GM18870 (cell line): ENCODE data around the gene EED.
"Not testable (repeated sequence)": the region's sequence is repeated elsewhere in the genome, so short reads cannot be mapped to it uniquely, and the experiment has no call there.

ENCODE experiments used
- ATAC-seq: cut with Tn5 transposase; IDR thresholded peaks from one replicate; pipeline ENCODE4 v1.9.1; 2021; ENCODE audit warnings: moderate library complexity; ENCODE audit not compliant: unreplicated experiment

EED gene

DNA sequence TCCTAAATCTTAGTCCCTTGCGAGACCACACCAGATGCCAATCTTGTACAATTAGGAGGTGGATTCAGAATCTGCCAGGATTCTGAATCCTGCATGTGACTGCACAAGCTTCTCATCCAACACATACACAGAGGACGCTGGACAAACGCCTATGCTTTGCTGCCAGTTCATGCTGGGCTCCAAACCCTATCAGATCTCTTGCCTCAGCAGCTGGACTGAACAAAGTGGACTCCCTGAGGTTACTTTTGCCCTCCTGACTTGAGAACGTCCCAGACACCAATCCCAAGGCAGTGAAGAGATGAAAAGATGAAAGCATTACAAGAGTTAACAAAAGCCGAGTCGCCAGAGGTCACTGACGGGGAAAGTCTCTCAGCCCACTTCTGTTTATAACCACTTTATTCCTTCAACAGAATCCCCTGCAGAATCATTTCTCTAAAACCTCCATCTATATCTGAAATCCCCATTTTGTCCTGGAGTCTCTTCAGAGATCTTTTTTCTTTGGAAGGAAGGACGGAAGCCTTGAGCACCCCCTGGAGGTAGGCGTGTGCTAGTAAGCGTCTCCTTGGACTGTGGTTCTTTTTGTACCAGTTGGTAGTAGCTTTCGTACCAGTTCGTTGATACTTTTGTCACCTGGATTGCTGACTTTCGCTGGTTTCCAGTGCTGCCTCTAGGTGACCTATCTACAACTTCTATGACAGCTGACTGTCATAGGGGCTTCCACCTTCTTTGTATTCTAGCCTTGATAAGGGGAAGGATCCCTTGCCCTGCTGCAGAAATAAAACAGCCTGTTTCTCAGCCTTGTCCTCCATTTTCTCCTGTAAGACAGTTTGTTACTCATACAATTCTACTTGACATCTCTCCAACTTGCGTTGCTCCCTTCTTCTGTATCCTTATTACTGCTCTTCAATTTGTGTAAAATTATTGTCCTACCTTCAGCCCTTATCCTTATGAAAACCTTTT, 26.1 kb upstream of the EED start:
- peak; percentile 34 for ATAC-seq

GRCh38 chr11:86219311-86220193, 25.0 kb upstream of the EED start:
- ATAC-seq, result peak; percentile 68

DNA sequence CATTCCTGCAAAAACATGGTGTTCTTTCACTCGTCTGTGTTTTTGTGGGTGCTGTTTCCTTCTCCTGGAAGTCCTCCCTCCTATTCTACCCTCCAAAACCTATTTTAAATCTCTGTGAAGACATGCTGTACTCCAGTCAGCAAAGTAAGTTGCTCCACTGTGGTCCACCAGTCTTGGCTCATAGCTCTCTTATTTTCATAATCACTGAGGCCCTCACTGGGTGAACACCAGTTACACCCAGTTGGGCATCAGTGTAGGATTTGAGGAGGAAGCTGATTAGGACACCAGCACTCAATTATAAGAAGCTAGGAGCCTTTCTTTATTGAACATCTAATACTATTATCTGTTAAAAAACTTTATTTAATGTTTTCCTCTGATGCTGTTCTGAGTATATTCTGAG, 23.9 kb upstream of the EED start:
- ATAC-seq, result no peak

GRCh38 chr11:86222081-86222480, 22.5 kb upstream of the EED start:
- ATAC-seq, result no peak

- not testable (repeated sequence) for ATAC-seq
Measured at GRCh38 chr11:86224575-86224974, 20.0 kb upstream of the EED start.

GRCh38 chr11:86225344-86225743, 19.2 kb upstream of the EED start:
- ATAC-seq, result not testable (repeated sequence)

DNA sequence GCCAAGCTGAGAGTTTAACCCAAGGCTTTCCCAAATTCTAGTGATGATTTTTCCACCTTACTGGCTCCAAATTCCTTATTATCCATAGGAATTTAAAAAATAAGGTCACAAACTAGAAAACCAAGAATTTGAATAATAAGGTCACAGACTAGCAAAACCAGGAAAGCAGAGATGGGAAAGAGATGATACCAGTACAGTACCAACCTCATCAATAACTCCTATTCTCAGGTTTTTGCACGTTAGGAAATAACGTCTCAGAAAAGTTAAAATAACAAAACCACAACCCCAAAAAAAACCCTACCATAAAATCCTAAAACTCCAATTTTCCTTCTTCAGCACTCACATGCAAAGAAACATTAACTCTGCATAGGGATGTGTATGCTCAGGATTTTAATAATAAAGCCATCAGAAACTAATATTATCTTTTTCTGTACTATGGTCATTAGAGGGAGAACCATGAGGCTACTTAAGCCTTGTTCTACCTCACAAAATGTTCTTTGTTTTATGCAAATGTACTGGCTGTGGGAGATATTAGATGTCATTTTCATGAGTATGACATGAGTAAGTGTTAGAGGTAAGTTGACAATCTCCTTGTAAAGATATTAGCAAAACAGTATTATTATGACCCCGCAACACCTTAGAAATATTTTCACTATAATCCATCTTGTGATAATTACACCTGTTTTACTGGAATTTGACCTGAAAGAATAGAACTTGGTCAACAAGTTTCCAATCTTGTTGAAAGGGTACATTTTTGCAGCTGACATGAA, 16.1 kb upstream of the EED start:
- peak; percentile 58 for ATAC-seq

DNA sequence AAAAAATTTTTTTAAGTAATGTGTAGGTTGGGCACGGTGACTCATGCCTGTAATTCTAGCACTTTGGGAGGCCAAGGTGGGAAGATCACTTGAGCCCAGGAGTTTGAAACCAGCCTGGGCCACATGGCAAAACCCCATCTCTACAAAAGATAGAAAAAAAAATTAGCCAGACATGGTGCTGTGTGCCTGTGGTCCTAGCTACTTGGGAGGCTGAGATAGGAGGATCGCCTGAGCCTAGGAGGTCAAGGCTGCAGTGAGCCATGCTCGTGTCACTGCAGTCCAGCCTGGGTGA, 15.6 kb upstream of the EED start:
- peak; percentile 30 for ATAC-seq

- no peak for ATAC-seq
Measured at GRCh38 chr11:86230179-86230804, 14.3 kb upstream of the EED start.

- no peak for ATAC-seq
Measured at GRCh38 chr11:86230921-86231434, 13.6 kb upstream of the EED start.

- no peak for ATAC-seq
Measured at GRCh38 chr11:86232556-86232955, 12.0 kb upstream of the EED start.

DNA sequence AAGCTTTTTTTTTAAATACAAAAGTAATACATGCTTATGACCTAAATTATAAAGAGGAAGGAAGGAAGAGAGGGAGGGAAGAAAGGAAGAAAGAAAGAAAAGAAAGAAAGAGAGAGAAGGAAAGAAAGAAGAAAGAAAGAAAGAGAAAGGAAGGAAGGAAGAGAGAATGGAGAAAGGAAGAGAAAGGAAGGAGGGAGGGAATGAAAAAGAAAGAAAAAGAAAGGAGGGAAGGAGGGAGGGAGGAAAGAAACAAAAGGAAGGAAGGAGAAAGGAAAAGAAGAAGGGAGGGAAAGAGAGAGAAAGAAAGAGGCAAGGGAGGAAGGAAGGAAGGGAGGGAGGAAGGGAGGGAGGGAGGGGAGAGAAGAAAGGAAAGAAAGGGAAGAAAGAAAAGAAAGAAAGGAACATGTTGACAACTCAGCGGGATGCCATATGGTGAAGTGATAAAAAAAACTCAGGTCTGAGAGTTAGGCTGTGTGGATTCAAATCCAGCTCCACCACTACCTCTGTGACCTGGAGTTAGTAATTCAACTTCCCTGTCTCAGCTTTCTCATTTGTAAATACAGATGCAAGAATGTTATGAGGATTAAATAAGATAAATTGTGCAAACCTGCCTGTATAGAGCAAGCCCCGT, 9.6 kb upstream of the EED start:
- no peak for ATAC-seq

DNA sequence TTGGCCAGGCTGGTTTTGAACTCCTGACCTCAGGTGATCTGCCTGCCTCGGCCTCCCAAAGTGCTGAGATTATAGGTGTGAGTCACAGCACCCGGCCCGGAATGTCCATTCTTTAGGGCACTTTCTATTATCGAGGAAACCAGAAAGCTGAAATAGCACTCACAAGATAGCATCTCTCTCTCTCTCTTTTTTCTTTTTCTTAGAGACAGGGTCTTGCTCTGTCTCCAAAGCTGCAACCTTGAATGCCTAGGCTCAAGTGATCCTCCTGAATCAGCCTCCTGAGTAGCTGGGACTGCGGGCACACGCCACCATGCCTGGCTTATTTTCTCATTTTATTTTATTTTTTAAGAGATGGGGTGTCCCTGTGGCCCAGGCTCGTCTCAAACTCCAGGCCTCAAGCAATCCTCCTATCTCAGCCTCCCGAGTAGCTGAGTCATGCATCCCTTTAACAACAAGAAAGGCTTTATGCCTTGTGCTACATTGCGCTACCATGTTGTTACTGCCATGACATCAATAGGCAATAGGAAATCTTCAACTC, 7.2 kb upstream of the EED start:
- no peak for ATAC-seq

DNA sequence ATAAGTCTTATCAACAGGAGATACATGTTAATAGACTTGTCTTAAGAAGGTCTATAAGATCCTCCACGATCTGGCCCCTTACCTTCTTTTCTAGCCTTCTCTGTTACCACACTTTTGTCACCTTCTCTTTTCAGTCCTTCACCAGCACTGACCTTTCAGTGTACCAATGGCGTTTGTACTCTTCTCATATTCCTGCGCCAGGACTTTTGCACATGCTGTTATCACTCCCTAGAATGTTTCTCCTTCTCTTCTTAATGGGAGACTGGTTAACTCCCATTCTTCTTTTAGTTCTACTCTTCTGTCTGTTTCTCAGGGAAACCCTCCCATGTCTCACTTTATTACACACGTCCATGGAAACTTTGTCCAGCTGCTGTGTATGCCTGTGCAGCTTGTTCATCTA, 4.4 kb upstream of the EED start:
- ATAC-seq, result no peak

DNA sequence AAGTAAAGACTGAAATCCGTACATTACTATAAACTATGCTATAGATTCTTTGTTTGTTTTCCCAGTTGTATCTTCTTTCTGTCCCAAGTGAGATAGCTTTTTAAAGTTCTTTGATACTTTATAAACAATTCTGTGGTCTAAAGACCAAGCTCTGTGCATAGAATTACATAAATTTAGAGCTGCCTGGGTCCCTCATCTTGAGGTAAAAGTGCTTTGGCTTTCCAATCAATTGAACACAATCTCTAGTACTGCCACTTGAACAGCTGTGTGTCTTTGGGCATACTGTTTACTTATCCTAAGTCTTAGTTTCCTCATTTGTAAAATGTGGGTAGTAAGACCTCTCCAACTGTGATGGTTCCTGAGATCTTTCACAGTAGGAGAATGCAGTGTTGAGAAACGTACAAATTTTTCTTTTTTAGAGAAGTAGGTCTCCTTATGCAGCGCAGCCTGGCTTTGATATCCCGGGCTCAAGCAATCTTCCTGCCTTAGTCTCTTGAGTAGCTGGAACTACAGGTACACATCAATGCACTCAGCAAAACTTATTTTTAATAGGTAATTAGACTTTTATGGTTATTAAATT, 2.5 kb upstream of the EED start:
- ATAC-seq, result no peak

DNA sequence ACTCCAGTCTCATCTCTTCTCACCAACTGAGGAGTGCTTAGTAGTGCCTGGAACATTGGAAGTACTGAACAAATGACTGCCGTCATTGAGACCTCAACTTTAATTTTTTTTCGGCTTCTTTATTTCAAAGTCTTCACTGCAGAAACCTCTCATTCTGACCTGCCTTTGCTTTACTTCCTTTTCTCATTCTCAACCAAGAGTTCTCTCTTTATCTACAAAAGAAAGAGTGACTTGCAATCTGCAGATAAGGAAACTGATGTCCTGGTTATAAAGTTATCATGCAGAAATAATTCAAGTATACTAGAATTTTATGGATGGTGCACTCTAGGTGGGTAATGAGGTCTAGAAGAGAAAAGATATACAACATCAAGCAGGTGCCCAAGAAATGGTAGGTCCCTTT, 1.2 kb upstream of the EED start:
- ATAC-seq, result no peak

GRCh38 chr11:86244063-86244521, 461 bp upstream of the EED start:
- ATAC-seq, result peak; percentile 61

DNA sequence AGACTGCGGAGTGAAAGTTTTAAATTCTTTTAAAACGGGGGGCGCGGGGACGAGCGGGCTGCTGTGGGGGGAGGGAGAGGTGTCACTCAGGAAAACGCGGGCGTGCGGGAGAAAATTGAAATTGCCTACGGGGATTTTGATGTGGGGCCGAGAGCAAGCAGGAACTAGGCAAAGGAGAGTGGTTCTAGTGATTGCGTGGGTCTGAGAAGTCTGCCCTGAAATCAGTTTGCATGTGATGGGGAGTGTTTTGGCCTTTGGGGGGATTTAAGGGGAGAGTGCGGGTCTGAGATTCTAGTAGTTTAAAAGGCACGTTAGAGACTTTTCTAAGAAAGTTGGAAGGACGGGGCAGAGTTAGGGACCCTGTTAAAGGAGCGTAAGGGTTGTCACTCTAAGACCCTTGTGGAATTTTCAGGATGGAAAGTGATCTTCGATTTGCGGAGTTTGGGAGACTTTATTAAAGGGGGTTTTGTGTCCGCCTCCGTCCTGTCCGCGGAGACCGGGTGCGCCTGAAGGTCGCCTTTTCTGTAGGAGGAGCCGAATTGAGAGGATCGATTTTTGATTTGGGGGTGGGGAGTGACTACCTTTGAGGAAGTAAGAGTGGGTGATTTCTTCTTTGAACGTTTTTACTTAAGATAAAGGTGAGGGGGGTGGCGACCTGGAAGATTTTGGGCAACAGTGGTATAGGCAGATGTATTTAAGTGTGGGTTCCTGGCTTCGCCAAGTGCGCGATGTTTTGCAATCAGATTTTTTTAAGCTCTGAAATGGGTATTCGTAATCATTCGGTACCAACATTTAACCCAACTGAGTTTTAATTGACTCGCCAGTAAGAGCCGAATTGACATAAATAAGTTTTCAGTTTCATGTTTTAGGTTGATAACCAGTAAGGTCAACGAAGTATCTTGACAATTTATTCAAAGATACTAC, 1.1 kb downstream of the EED start:
- no peak for ATAC-seq
